Mucosa of descending colon (tissue), 3 donors: ENCODE data around the gene CD69. TPM values are rescaled to one million over a fixed set of nuclear protein-coding genes. Genes with fewer than 3 reads are reported as not detected.

ENCODE experiments used
- ATAC-seq: fragments of 200-7000 bp; cut with Tn5 transposase; one replicate; pipeline ENCODE4 v1.9.1; 2020; ENCODE audit warnings: mild to moderate bottlenecking, moderate library complexity
- DNase-seq, 3 donors: peaks; one replicate each; pipeline ENCODE4 v3.0.0-alpha.2; 2020
- H3K36me3 ChIP-seq: fragments of 200-600 bp; one replicate; pipeline ENCODE4 v1.8.0; 2021; ENCODE audit warnings: low read depth, mild to moderate bottlenecking
- H3K4me1 ChIP-seq: fragments of 200-600 bp; one replicate; pipeline ENCODE4 v1.8.0; 2021; ENCODE audit warnings: low read depth, mild to moderate bottlenecking
- H3K4me3 ChIP-seq: fragments of 200-600 bp; one replicate; pipeline ENCODE4 v1.8.0; 2021; ENCODE audit warnings: mild to moderate bottlenecking
- H3K9me3 ChIP-seq: fragments of 200-600 bp; one replicate; pipeline ENCODE4 v1.8.0; 2021; ENCODE audit warnings: mild to moderate bottlenecking
- intact Hi-C, 2 donors: fragments of 100-400 bp; cut with DNase I in 1 of 2; cut with micrococcal nuclease in 1 of 2; formaldehyde crosslinking; loops; one replicate each; pipeline versions ENCODE4 v1.11.0 to v1.11.1; 2022; cut with DNase I, micrococcal nuclease
- long read RNA-seq, 2 donors: library from polyadenylated mRNA; unstranded; transcript quantifications; one replicate each; pipeline ENCODE4 v2.0.0, GENCODE V29; 2019 to 2021
- total RNA-seq, 3 donors: library from RNA; stranded (reverse); fragmentation: NEBNext Ultra II Directional in 2 of 3; extraction: Animal tissue kit (Norgen Biotek cat#: 25700) in 2 of 3; gene quantifications; one replicate each; pipeline versions ENCODE4 v1.2.1 to v1.2.4, GENCODE V29; 2021 to 2023
- TF ChIP-seq, protein P1 (sequence below): fragments of 200-600 bp; IDR thresholded peaks from one replicate; pipeline ENCODE4 v1.8.0; 2022; ENCODE audit warnings: antibody characterized with exemption, mild to moderate bottlenecking
- donor health status: DM: no; HTN: no; CAD: no; lungs with moderate emphysema.
- donor health status: DM: no; HTN: no; CAD: no.
- donor health status: DM: no; HTN: yes; CAD: no.

The CD69 gene
- 1 to 10 TPM; 2.4 to 4.7 (median 3.2) TPM for total RNA-seq
- long read RNA-seq, donor 1, partial matches to known transcripts: 0 of 2 reads
- long read RNA-seq, donor 1, other reads (novel, unspliced or antisense): 0 of 2 reads
- long read RNA-seq, donor 2: 0 reads

DNA sequence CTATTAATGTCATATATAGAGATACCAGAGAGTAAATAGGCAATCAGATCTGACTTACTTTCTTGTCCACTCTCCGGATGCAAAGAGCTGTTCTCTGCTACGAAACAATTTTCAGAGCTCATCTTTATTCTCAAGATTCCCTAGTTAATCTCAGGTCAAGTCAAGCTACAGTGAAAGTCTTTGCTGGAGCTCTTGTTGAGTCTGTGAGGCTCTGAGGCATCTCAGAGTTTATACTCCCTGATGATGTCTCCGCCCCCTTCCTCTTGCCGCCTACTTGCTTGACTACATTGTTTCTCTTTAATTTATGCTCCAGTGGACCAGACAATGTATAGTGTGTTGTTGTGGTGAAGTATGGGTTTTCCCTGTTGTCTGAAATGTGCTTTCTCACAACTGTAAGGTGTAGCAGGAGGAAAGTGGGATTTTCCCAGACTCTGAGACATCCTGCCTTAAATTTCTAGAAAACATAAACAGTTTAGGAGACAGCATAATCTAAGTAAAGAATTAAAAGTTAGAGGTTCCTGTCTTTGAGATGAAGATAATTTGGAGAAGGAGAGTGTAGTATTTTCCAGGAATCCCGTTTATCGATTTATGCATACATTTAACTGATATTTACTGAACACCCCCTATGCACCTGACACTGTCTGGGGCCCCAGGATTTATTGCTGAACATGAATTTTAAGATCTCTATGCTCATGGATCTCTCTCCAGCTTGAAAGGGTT is at the start of gene CD69:
CD69 (minus strand) TSS at position 203 of the 720 bp plus-strand sequence; CDS start at position 122, 81 bp downstream.
- intact Hi-C loops: no loop called here
- Histone ChIP-seq H3K9me3 (no peaks in the 10 kb centered on the region), H3K4me3 (no peak within 1 kb of the TSS), H3K4me1 (no peaks in the 10 kb centered on the region), H3K36me3 (no peaks in the 10 kb centered on the region)
- DNase-seq: peak in 1 of 3 donors; percentile 76
- peak; percentile 73 for ATAC-seq
- TF ChIP-seq, protein P1, sequence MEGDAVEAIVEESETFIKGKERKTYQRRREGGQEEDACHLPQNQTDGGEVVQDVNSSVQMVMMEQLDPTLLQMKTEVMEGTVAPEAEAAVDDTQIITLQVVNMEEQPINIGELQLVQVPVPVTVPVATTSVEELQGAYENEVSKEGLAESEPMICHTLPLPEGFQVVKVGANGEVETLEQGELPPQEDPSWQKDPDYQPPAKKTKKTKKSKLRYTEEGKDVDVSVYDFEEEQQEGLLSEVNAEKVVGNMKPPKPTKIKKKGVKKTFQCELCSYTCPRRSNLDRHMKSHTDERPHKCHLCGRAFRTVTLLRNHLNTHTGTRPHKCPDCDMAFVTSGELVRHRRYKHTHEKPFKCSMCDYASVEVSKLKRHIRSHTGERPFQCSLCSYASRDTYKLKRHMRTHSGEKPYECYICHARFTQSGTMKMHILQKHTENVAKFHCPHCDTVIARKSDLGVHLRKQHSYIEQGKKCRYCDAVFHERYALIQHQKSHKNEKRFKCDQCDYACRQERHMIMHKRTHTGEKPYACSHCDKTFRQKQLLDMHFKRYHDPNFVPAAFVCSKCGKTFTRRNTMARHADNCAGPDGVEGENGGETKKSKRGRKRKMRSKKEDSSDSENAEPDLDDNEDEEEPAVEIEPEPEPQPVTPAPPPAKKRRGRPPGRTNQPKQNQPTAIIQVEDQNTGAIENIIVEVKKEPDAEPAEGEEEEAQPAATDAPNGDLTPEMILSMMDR: no peak

DNA sequence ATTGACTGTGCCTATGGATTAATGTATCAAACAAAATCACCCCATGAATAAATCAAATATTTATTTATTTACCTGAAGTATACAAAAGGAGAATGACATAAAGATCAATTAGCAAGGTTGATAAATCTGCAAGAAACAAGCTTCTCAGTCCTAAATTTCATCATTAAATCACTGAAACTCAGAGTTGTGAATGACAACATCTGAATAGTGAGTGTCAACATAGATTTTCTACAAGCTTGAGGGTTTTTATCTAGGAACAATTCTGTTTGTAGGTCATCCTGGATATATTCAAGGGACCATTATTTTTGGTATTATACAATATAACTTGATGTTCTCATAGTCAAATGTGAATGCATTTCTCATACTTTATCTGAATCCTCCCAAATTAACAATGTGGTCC is 49.2 kb upstream of the CD69 start:
- intact Hi-C loops: loop anchor here in 1 of 2 donors (5.0 kb wide), 1 partner anchor 127 kb away; no protein-coding TSS in a partner anchor
- TF ChIP-seq, protein P1: no peak
- Histone ChIP-seq H3K4me3 (no peak overlapping the region), H3K4me1 (no peaks in the 10 kb centered on the region), H3K36me3 (no peaks in the 10 kb centered on the region), H3K9me3 (no peaks in the 10 kb centered on the region)
- ATAC-seq (no peak), DNase-seq (no peak)

DNA sequence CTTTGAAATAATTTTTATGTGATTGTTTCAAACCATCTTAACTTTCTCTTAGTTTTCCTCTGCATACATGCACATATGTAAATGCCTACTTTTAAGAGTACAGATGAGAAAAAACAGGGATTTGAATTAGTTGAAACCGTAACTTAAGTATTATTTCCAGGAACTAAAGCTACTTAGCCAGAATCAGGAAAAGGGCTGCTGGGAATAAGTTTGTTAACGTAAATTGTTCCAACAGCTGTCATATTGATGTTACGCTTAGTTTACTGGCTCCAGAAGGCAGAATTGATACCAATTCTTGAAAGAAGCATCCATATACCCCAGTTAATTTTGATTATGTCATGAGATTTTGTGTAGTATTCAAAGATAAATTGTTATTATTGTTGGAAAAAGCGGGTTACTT is 48.6 kb upstream of the CD69 start:
- Histone ChIP-seq H3K9me3 (no peaks in the 10 kb centered on the region), H3K4me3 (no peak overlapping the region), H3K4me1 (no peaks in the 10 kb centered on the region), H3K36me3 (no peaks in the 10 kb centered on the region)
- no peak for ATAC-seq
- TF ChIP-seq, protein P1: no peak
- intact Hi-C loops: no loop called here
- no peak for DNase-seq

DNA sequence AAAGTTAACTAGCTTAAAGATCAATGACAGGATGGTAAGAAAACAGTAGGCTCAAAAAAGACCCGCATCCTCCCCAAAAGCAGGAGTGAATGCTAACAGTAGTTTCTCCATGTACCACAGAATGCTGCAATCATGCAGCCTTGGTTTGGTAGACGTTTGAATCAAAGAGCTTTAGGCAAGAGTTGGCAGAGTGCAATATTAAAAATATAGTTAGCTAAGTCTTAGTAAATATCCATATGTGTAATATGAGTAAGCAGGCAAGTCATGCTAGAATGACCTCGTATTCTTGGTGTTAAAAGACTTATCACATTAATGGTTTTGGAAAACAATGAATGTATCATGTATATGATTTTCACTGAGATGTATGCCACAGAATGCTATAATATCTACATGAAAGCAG is 47.8 kb upstream of the CD69 start:
- TF ChIP-seq, protein P1: no peak

DNA sequence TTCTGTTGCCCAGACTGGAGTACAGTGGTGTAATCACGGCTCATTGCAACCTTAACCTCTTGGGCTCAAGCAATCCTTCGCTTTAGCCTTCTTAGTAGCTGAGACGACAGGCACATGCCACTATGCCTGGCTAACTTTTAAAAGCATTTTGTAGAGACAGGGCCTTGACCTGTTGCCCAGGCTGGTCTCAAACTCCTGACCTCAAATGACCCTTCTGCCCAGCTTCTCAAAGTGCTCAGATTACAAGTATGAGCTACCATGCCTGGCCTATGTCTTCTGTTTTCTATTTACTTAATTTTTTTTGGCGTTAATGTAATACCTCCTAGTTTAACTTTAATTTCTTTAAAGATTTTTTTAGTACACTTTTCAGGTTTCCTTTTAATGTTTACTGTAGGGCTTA is 46.0 kb upstream of the CD69 start:
- intact Hi-C loops: no loop called here
- H3K36me3 ChIP-seq: no peaks in the 10 kb centered on the region
- H3K9me3 ChIP-seq: no peaks in the 10 kb centered on the region
- ATAC-seq (no peak), DNase-seq (no peak)
- TF ChIP-seq, protein P1: no peak
- H3K4me1 ChIP-seq: no peaks in the 10 kb centered on the region
- no peak overlapping the region for H3K4me3 ChIP-seq

More for the DNA sequence above, 47.8 kb upstream of the CD69 start:
- no peaks in the 10 kb centered on the region for H3K9me3 ChIP-seq
- intact Hi-C loops: no loop called here
- no peaks in the 10 kb centered on the region for H3K36me3 ChIP-seq
- no peak overlapping the region for H3K4me3 ChIP-seq
- no peaks in the 10 kb centered on the region for H3K4me1 ChIP-seq
- no peak for ATAC-seq
- no peak for DNase-seq
